HEK293 (cell line): Measurements from ENCODE around the gene PSMD8.

Experiments used
- ZNF280D ChIP-seq: fragments of 450-650 bp; formaldehyde crosslinking; IDR thresholded peaks from 2 replicates; pipeline ENCODE4 v1.5.1; 2016; ENCODE audit warnings: missing biosample characterization, missing genetic modification characterization
- ZNF350 ChIP-seq: fragments of 450-650 bp; formaldehyde crosslinking; IDR thresholded peaks from 2 replicates; pipeline ENCODE4 v1.5.0; 2017; ENCODE audit warnings: missing biosample characterization, mild to moderate bottlenecking, missing genetic modification characterization
- TF ChIP-seq, protein P1 (sequence below): fragments of 450-650 bp; IDR thresholded peaks from 2 replicates; pipeline ENCODE4 v1.5.1; 2018; ENCODE audit warnings: missing biosample characterization, missing genetic modification characterization
- TF ChIP-seq, protein P2 (sequence below): fragments of 450-650 bp; formaldehyde crosslinking; IDR thresholded peaks from 2 replicates; pipeline ENCODE4 v1.5.1; 2016; ENCODE audit warnings: missing biosample characterization, missing genetic modification characterization

GRCh38 chr19:38417146-38417543 lies 42.8 kb downstream of the PSMD8 start:
- TF ChIP-seq ZNF280D (tag by site-specific recombination) = no peak
- TF ChIP-seq, protein P1, sequence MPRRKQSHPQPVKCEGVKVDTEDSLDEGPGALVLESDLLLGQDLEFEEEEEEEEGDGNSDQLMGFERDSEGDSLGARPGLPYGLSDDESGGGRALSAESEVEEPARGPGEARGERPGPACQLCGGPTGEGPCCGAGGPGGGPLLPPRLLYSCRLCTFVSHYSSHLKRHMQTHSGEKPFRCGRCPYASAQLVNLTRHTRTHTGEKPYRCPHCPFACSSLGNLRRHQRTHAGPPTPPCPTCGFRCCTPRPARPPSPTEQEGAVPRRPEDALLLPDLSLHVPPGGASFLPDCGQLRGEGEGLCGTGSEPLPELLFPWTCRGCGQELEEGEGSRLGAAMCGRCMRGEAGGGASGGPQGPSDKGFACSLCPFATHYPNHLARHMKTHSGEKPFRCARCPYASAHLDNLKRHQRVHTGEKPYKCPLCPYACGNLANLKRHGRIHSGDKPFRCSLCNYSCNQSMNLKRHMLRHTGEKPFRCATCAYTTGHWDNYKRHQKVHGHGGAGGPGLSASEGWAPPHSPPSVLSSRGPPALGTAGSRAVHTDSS = no peak
- TF ChIP-seq, protein P2, sequence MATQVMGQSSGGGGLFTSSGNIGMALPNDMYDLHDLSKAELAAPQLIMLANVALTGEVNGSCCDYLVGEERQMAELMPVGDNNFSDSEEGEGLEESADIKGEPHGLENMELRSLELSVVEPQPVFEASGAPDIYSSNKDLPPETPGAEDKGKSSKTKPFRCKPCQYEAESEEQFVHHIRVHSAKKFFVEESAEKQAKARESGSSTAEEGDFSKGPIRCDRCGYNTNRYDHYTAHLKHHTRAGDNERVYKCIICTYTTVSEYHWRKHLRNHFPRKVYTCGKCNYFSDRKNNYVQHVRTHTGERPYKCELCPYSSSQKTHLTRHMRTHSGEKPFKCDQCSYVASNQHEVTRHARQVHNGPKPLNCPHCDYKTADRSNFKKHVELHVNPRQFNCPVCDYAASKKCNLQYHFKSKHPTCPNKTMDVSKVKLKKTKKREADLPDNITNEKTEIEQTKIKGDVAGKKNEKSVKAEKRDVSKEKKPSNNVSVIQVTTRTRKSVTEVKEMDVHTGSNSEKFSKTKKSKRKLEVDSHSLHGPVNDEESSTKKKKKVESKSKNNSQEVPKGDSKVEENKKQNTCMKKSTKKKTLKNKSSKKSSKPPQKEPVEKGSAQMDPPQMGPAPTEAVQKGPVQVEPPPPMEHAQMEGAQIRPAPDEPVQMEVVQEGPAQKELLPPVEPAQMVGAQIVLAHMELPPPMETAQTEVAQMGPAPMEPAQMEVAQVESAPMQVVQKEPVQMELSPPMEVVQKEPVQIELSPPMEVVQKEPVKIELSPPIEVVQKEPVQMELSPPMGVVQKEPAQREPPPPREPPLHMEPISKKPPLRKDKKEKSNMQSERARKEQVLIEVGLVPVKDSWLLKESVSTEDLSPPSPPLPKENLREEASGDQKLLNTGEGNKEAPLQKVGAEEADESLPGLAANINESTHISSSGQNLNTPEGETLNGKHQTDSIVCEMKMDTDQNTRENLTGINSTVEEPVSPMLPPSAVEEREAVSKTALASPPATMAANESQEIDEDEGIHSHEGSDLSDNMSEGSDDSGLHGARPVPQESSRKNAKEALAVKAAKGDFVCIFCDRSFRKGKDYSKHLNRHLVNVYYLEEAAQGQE = no peak
- no peak for TF ChIP-seq ZNF350 (tag by site-specific recombination)
